NCI-H82 (cell line): ENCODE results near the gene CFAP45.
A peak's percentile ranks its signal among the peaks of the same experiment; 100 is the strongest.

Experiments used
- DNase-seq: peaks from one replicate; lab custom pipeline; 2025; lab: John Stamatoyannopoulos, UW

Gene CFAP45

DNA sequence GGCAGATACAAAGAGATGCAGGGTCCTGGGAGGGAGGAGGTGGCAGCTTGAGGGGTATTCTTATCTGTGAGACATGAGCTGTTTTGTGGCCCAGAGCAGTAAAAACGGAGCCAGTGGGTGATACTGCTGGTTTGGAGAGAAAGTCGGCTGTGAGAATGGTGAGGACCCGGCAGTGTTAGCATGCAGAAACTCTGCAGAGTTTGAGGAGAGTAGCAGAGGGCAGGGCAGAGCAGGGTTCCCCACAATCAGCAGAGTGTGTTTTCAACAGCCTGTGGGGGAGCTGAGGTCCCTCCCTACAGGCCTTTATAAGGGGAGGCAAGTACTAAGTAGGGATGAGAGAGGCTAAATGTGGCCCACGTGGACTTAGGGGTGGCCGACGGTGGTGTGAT, 72.9 kb downstream of the CFAP45 start:
- DNase-seq, result no peak

DNA sequence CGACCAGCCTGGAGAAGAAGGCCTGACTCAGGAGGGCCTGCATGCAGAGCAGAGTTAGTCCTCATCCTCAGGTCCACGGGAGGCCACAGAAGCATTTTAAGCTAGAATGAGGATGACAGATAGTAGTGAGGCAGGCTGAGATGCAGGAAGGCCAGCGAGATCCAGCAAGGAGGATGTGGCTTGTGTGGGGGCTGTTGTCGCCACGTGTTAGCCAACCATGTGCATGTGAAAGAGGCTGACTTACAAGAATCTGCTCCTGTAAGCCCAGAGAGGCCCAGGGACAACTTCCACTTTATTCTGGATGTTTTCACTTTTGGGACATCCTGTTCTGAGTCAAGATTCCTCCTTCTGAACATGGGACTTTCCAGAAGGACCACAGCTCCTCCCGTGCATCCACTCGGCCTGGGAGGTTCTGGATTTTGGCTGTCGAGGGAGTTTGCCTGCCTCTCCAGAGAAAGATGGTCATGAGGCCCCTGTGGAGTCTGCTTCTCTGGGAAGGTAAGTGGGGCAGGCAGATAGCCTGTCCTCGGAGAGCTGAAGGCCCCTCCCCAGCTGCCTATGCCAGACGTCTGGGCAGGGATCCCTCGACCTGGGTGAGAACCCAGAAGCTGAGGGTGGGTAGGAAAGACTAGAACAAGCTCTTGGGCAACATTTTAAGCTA, 73.4 kb downstream of the CFAP45 start, which contains the start of gene SLAMF8:
TSS of gene SLAMF8 (plus strand) at position 433 of the 661 bp plus-strand sequence. CDS start at position 459, 26 bp downstream.
- no peak for DNase-seq

DNA sequence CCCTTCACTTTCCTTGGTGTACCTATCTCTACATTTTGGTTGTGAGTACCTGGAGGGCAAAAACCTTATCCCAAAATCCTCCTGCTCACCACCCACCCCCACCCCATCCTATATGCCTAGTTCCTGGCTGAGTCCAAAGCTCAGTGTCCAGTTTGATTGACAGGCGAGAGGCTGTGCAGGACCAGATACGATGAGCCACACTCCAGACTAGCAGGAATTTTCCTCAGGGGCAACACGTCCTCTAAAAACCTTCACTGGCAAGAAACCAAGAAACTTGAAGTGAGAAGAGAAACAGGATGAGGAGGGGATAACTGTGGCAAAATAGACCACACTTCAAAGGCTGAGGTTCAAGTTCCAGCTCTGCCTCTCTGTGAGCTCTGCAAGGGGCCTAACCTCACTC, 74.4 kb downstream of the CFAP45 start:
- DNase-seq, result no peak

DNA sequence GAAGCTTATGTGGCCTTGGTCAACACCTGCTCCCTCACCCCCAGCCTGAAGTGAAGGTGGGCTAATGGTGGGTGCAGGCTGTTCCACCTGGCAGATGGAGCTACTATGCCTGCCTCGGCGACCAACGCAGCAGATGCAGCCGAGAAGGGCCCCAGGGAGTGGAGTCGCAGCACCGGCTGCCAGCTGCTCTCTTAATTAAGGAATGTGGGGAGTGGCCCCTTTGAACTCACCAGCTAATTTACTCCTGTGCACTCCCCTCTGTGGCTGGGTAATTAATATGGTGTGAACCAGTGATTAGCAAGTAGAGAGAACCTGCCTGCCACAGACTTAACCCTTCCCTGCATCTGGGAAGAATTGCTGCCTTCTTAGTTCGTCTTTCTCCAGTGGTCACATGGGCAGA, 76.6 kb downstream of the CFAP45 start:
- peak; percentile 98 for DNase-seq
